Stimulated activated memory B cell treated with anti-CD40 and anti-IgM and Interleukin-4, amounts not matched to agents 10 μg/mL and 1 μg/mL and 100 μg/mL, for 72 hours (primary cell): ENCODE data around the gene AGBL1.

Experiments
- ATAC-seq: fragments of 150-1000 bp; cut with Tn5 transposase; 2 replicates; pipeline ENCODE4 v1.10.0; 2021
- H3K27ac Mint-ChIP-seq: one replicate; pipeline ENCODE4 v1.8.0; 2022; ENCODE audit warnings: mild to moderate bottlenecking, mixed read lengths
- H3K27me3 Mint-ChIP-seq: one replicate; pipeline ENCODE4 v1.8.0; 2022; ENCODE audit warnings: mixed read lengths
- H3K36me3 Mint-ChIP-seq: one replicate; pipeline ENCODE4 v1.8.0; 2022; ENCODE audit warnings: mixed read lengths
- H3K4me1 Mint-ChIP-seq: one replicate; pipeline ENCODE4 v1.8.0; 2022; ENCODE audit warnings: mixed read lengths
- H3K4me3 Mint-ChIP-seq: one replicate; pipeline ENCODE4 v1.8.0; 2022; ENCODE audit warnings: mild to moderate bottlenecking, moderate library complexity, mixed read lengths
- H3K9me3 Mint-ChIP-seq: one replicate; pipeline ENCODE4 v1.8.0; 2022; ENCODE audit warnings: mixed read lengths

Gene AGBL1

GRCh38 chr15:86929461-86929860 is 849.8 kb downstream of the AGBL1 start:
- H3K4me3 Mint-ChIP-seq, result no peak overlapping the region
- H3K27me3 Mint-ChIP-seq, result no peaks in the 10 kb centered on the region
- no peaks in the 10 kb centered on the region for H3K4me1 Mint-ChIP-seq
- H3K9me3 Mint-ChIP-seq, result peaks cover 3% of the 10 kb centered on the region
- H3K27ac Mint-ChIP-seq, result no peak overlapping the region
- H3K36me3 Mint-ChIP-seq, result no peaks in the 10 kb centered on the region
- no peak for ATAC-seq

- Mint-ChIP-seq H3K27me3 (no peaks in the 10 kb centered on the region), H3K36me3 (no peaks in the 10 kb centered on the region), H3K4me3 (no peak overlapping the region), H3K4me1 (no peaks in the 10 kb centered on the region), H3K9me3 (peaks cover 2% of the 10 kb centered on the region), H3K27ac (no peak overlapping the region)
- no peak for ATAC-seq
Measured at GRCh38 chr15:86932456-86932855, 852.8 kb downstream of the AGBL1 start.

GRCh38 chr15:86935841-86936240 is 856.2 kb downstream of the AGBL1 start:
- no peak for ATAC-seq
- no peaks in the 10 kb centered on the region for H3K4me1 Mint-ChIP-seq
- H3K4me3 Mint-ChIP-seq, result no peak overlapping the region
- H3K27ac Mint-ChIP-seq, result no peak overlapping the region
- H3K9me3 Mint-ChIP-seq, result peaks cover 3% of the 10 kb centered on the region
- no peaks in the 10 kb centered on the region for H3K27me3 Mint-ChIP-seq
- no peaks in the 10 kb centered on the region for H3K36me3 Mint-ChIP-seq

- H3K27ac Mint-ChIP-seq, result no peak overlapping the region
- H3K4me1 Mint-ChIP-seq, result no peaks in the 10 kb centered on the region
- no peaks in the 10 kb centered on the region for H3K36me3 Mint-ChIP-seq
- ATAC-seq, result no peak
- H3K9me3 Mint-ChIP-seq, result peaks cover 3% of the 10 kb centered on the region
- H3K4me3 Mint-ChIP-seq, result no peak overlapping the region
- H3K27me3 Mint-ChIP-seq, result no peaks in the 10 kb centered on the region
Measured at GRCh38 chr15:86942285-86942684, 862.6 kb downstream of the AGBL1 start.

- H3K36me3 Mint-ChIP-seq, result no peaks in the 10 kb centered on the region
- H3K9me3 Mint-ChIP-seq, result no peaks in the 10 kb centered on the region
- H3K27ac Mint-ChIP-seq, result no peak overlapping the region
- no peak for ATAC-seq
- H3K4me3 Mint-ChIP-seq, result no peak overlapping the region
- no peaks in the 10 kb centered on the region for H3K4me1 Mint-ChIP-seq
- H3K27me3 Mint-ChIP-seq, result no peaks in the 10 kb centered on the region
Measured at GRCh38 chr15:86948719-86949118, 869.0 kb downstream of the AGBL1 start.

GRCh38 chr15:86959254-86959653 is 879.6 kb downstream of the AGBL1 start:
- H3K36me3 Mint-ChIP-seq, result no peaks in the 10 kb centered on the region
- H3K27me3 Mint-ChIP-seq, result no peaks in the 10 kb centered on the region
- no peak overlapping the region for H3K27ac Mint-ChIP-seq
- ATAC-seq, result no peak
- no peak overlapping the region for H3K4me3 Mint-ChIP-seq
- H3K4me1 Mint-ChIP-seq, result no peaks in the 10 kb centered on the region
- H3K9me3 Mint-ChIP-seq, result peaks cover 6% of the 10 kb centered on the region

GRCh38 chr15:86961669-86962068 is 882.0 kb downstream of the AGBL1 start:
- Mint-ChIP-seq H3K4me1 (no peaks in the 10 kb centered on the region), H3K9me3 (peaks cover 2% of the 10 kb centered on the region), H3K27ac (no peak overlapping the region), H3K27me3 (no peaks in the 10 kb centered on the region), H3K36me3 (no peaks in the 10 kb centered on the region), H3K4me3 (no peak overlapping the region)
- ATAC-seq, result no peak

GRCh38 chr15:86964271-86964670 is 884.6 kb downstream of the AGBL1 start:
- Mint-ChIP-seq H3K27ac (no peak overlapping the region), H3K36me3 (no peaks in the 10 kb centered on the region), H3K4me3 (no peak overlapping the region), H3K4me1 (no peaks in the 10 kb centered on the region), H3K9me3 (peaks cover 2% of the 10 kb centered on the region), H3K27me3 (no peaks in the 10 kb centered on the region)
- no peak for ATAC-seq

GRCh38 chr15:86968244-86968643 is 888.6 kb downstream of the AGBL1 start:
- Mint-ChIP-seq H3K36me3 (no peaks in the 10 kb centered on the region), H3K4me3 (no peak overlapping the region), H3K27ac (no peak overlapping the region), H3K27me3 (no peaks in the 10 kb centered on the region), H3K9me3 (peaks cover 3% of the 10 kb centered on the region), H3K4me1 (no peaks in the 10 kb centered on the region)
- no peak for ATAC-seq

- Mint-ChIP-seq H3K4me3 (no peak overlapping the region), H3K27me3 (no peaks in the 10 kb centered on the region), H3K36me3 (no peaks in the 10 kb centered on the region), H3K27ac (no peak overlapping the region), H3K9me3 (peaks cover 3% of the 10 kb centered on the region), H3K4me1 (no peaks in the 10 kb centered on the region)
- no peak for ATAC-seq
Measured at GRCh38 chr15:86969364-86969763, 889.7 kb downstream of the AGBL1 start.

GRCh38 chr15:86973284-86973844 is 893.7 kb downstream of the AGBL1 start:
- no peaks in the 10 kb centered on the region for H3K36me3 Mint-ChIP-seq
- H3K9me3 Mint-ChIP-seq, result peaks cover 3% of the 10 kb centered on the region
- no peak overlapping the region for H3K27ac Mint-ChIP-seq
- H3K4me1 Mint-ChIP-seq, result no peaks in the 10 kb centered on the region
- H3K27me3 Mint-ChIP-seq, result no peaks in the 10 kb centered on the region
- no peak overlapping the region for H3K4me3 Mint-ChIP-seq
- no peak for ATAC-seq

- Mint-ChIP-seq H3K9me3 (peaks cover 2% of the 10 kb centered on the region), H3K4me3 (no peak overlapping the region), H3K27ac (no peak overlapping the region), H3K36me3 (no peaks in the 10 kb centered on the region), H3K4me1 (no peaks in the 10 kb centered on the region), H3K27me3 (no peaks in the 10 kb centered on the region)
- ATAC-seq, result no peak
Measured at GRCh38 chr15:86988033-86988432, 908.4 kb downstream of the AGBL1 start.

- Mint-ChIP-seq H3K4me3 (no peak overlapping the region), H3K36me3 (no peaks in the 10 kb centered on the region), H3K9me3 (peaks cover 29% of the 10 kb centered on the region), H3K27me3 (no peaks in the 10 kb centered on the region), H3K4me1 (no peaks in the 10 kb centered on the region), H3K27ac (no peak overlapping the region)
- no peak for ATAC-seq
Measured at GRCh38 chr15:87021751-87022150, 942.1 kb downstream of the AGBL1 start.

- Mint-ChIP-seq H3K27ac (no peak overlapping the region), H3K27me3 (no peaks in the 10 kb centered on the region), H3K4me3 (no peak overlapping the region), H3K9me3 (peaks cover 8% of the 10 kb centered on the region), H3K4me1 (no peaks in the 10 kb centered on the region), H3K36me3 (no peaks in the 10 kb centered on the region)
- ATAC-seq, result no peak
Measured at GRCh38 chr15:87031540-87032230, 952.0 kb downstream of the AGBL1 start.

GRCh38 chr15:87032295-87032694 is 952.6 kb downstream of the AGBL1 start:
- H3K4me3 Mint-ChIP-seq, result no peak overlapping the region
- H3K4me1 Mint-ChIP-seq, result no peaks in the 10 kb centered on the region
- ATAC-seq, result no peak
- no peaks in the 10 kb centered on the region for H3K27me3 Mint-ChIP-seq
- no peaks in the 10 kb centered on the region for H3K36me3 Mint-ChIP-seq
- H3K9me3 Mint-ChIP-seq, result peaks cover 4% of the 10 kb centered on the region
- no peak overlapping the region for H3K27ac Mint-ChIP-seq

GRCh38 chr15:87033056-87033455 is 953.4 kb downstream of the AGBL1 start:
- no peaks in the 10 kb centered on the region for H3K27me3 Mint-ChIP-seq
- H3K36me3 Mint-ChIP-seq, result no peaks in the 10 kb centered on the region
- H3K4me1 Mint-ChIP-seq, result no peaks in the 10 kb centered on the region
- no peaks in the 10 kb centered on the region for H3K9me3 Mint-ChIP-seq
- no peak overlapping the region for H3K27ac Mint-ChIP-seq
- ATAC-seq, result no peak
- no peak overlapping the region for H3K4me3 Mint-ChIP-seq
